ENCODE measurements around the gene RETREG3.

Gene RETREG3

GRCh38 chr17:42642336-42642735 lies 33.2 kb upstream of the RETREG3 start:
- Histone ChIP-seq H3K27me3 (ENCODE audit: insufficient read depth, low read length) (peaks cover 3% of the 10 kb centered on the region), H3K9me2 (ENCODE audit: low read depth, low read length) (no peaks in the 10 kb centered on the region), H3K4me3 (ENCODE audit: low read depth, low read length, poor library complexity, severe bottlenecking) (no peak overlapping the region), H3K9ac (ENCODE audit: low read length) (no peak overlapping the region), H3K27ac (ENCODE audit: low read depth, low read length, poor library complexity, severe bottlenecking) (no peak overlapping the region), H2AFZ (ENCODE audit: low read length) (no peak overlapping the region), H3K4me1 (ENCODE audit: insufficient read depth, low read length, severe bottlenecking) (no peaks in the 10 kb centered on the region), H3F3A (ENCODE audit: insufficient read depth, low read length) (no peaks in the 10 kb centered on the region), H3K4me2 (ENCODE audit: low read length) (no peak overlapping the region), H3K79me2 (ENCODE audit: insufficient read depth, low read length) (no peaks in the 10 kb centered on the region), H4K20me1 (ENCODE audit: insufficient read depth, low read length) (no peaks in the 10 kb centered on the region), H3K9me3 (ENCODE audit: low read length) (no peaks in the 10 kb centered on the region), H3K36me3 (ENCODE audit: insufficient read depth, low read length) (no peaks in the 10 kb centered on the region)
- TF ChIP-seq EZH2 (IDR thresholded peaks at IDR 0.05; ENCODE audit: borderline replicate concordance, low read length): no peak
- TF ChIP-seq CTCF (IDR thresholded peaks at IDR 0.05; ENCODE audit: low read length): no peak

GRCh38 chr17:42640121-42640520 lies 30.9 kb upstream of the RETREG3 start:
- Histone ChIP-seq H3K4me2 (ENCODE audit: low read length) (no peak overlapping the region), H3K79me2 (ENCODE audit: insufficient read depth, low read length) (no peaks in the 10 kb centered on the region), H3K4me1 (ENCODE audit: insufficient read depth, low read length, severe bottlenecking) (no peaks in the 10 kb centered on the region)

GRCh38 chr17:42639525-42640113 lies 30.4 kb upstream of the RETREG3 start:
- Histone ChIP-seq H3K79me2 (ENCODE audit: insufficient read depth, low read length) (no peaks in the 10 kb centered on the region), H3K4me3 (ENCODE audit: low read depth, low read length, poor library complexity, severe bottlenecking) (no peak overlapping the region), H3K4me1 (ENCODE audit: insufficient read depth, low read length, severe bottlenecking) (no peaks in the 10 kb centered on the region), H3K9me3 (ENCODE audit: low read length) (no peaks in the 10 kb centered on the region), H4K20me1 (ENCODE audit: insufficient read depth, low read length) (no peaks in the 10 kb centered on the region), H3K9ac (ENCODE audit: low read length) (no peak overlapping the region), H3K27me3 (ENCODE audit: insufficient read depth, low read length) (peaks cover 3% of the 10 kb centered on the region), H3K27ac (ENCODE audit: low read depth, low read length, poor library complexity, severe bottlenecking) (no peak overlapping the region), H3K36me3 (ENCODE audit: insufficient read depth, low read length) (no peaks in the 10 kb centered on the region), H2AFZ (ENCODE audit: low read length) (no peak overlapping the region), H3F3A (ENCODE audit: insufficient read depth, low read length) (no peaks in the 10 kb centered on the region), H3K9me2 (ENCODE audit: low read depth, low read length) (no peaks in the 10 kb centered on the region), H3K4me2 (ENCODE audit: low read length) (no peak overlapping the region)
- TF ChIP-seq EZH2 (IDR thresholded peaks at IDR 0.05; ENCODE audit: borderline replicate concordance, low read length): no peak
- no peak for TF ChIP-seq CTCF (IDR thresholded peaks at IDR 0.05; ENCODE audit: low read length)

More at GRCh38 chr17:42640121-42640520, 30.9 kb upstream of the RETREG3 start:
- Histone ChIP-seq H3K27me3 (ENCODE audit: insufficient read depth, low read length) (peaks cover 3% of the 10 kb centered on the region), H3K36me3 (ENCODE audit: insufficient read depth, low read length) (no peaks in the 10 kb centered on the region), H3F3A (ENCODE audit: insufficient read depth, low read length) (no peaks in the 10 kb centered on the region), H3K9me2 (ENCODE audit: low read depth, low read length) (no peaks in the 10 kb centered on the region), H2AFZ (ENCODE audit: low read length) (no peak overlapping the region), H3K9me3 (ENCODE audit: low read length) (no peaks in the 10 kb centered on the region), H3K9ac (ENCODE audit: low read length) (no peak overlapping the region), H3K4me3 (ENCODE audit: low read depth, low read length, poor library complexity, severe bottlenecking) (no peak overlapping the region), H3K27ac (ENCODE audit: low read depth, low read length, poor library complexity, severe bottlenecking) (no peak overlapping the region), H4K20me1 (ENCODE audit: insufficient read depth, low read length) (no peaks in the 10 kb centered on the region)
- TF ChIP-seq CTCF (IDR thresholded peaks at IDR 0.05; ENCODE audit: low read length) (no peak), EZH2 (IDR thresholded peaks at IDR 0.05; ENCODE audit: borderline replicate concordance, low read length) (no peak)
